OCI-LY1 (cell line): ENCODE results near the gene KRT10.

Experiments
- H2AFZ ChIP-seq: fragments of 200-600 bp; sonication (generic), shearing (Covaris generic); 2 replicates; pipeline ENCODE4 v1.6.0; 2014; ENCODE audit warnings: antibody characterized with exemption, mild to moderate bottlenecking, low read length
- H3F3A ChIP-seq: fragments of 200-600 bp; sonication (generic), shearing (Covaris generic); 2 replicates; pipeline ENCODE4 v1.6.0; 2014; ENCODE audit warnings: mild to moderate bottlenecking, antibody characterized with exemption, low read length, moderate library complexity; ENCODE audit not compliant: insufficient read depth
- H3K27ac ChIP-seq: fragments of 200-600 bp; sonication (generic); 2 replicates; pipeline ENCODE4 v1.5.1; 2014; ENCODE audit warnings: low read length, mixed run types, mild to moderate bottlenecking, low read depth; ENCODE audit not compliant: poor library complexity, severe bottlenecking
- H3K27me3 ChIP-seq: fragments of 200-600 bp; sonication (generic); 2 replicates; pipeline ENCODE4 v1.6.0; 2014; ENCODE audit warnings: antibody characterized with exemption, mild to moderate bottlenecking, low read length, moderate library complexity; ENCODE audit not compliant: insufficient read depth
- H3K36me3 ChIP-seq: fragments of 200-600 bp; sonication (generic); 2 replicates; pipeline ENCODE4 v1.6.1; 2014; ENCODE audit warnings: mild to moderate bottlenecking, antibody characterized with exemption, low read length, moderate library complexity, mixed read lengths; ENCODE audit not compliant: insufficient read depth
- H3K4me1 ChIP-seq: fragments of 200-600 bp; sonication (generic); 2 replicates; pipeline ENCODE4 v1.5.1; 2014; ENCODE audit warnings: mild to moderate bottlenecking, low read length, moderate library complexity; ENCODE audit not compliant: insufficient read depth, severe bottlenecking
- H3K4me2 ChIP-seq: fragments of 200-600 bp; sonication (generic), shearing (Covaris generic); 2 replicates; pipeline ENCODE4 v1.6.1; 2014; ENCODE audit warnings: low read length
- H3K4me3 ChIP-seq: fragments of 200-600 bp; sonication (generic); 2 replicates; pipeline ENCODE4 v1.5.1; 2014; ENCODE audit warnings: low read length, low read depth, mild to moderate bottlenecking, mixed read lengths; ENCODE audit not compliant: poor library complexity, severe bottlenecking
- H3K79me2 ChIP-seq: fragments of 200-600 bp; shearing (Covaris generic); 2 replicates; pipeline ENCODE4 v1.6.1; 2016; ENCODE audit warnings: mixed run types, low read length, mixed read lengths; ENCODE audit not compliant: insufficient read depth
- H3K9ac ChIP-seq: fragments of 200-600 bp; sonication (generic), shearing (Covaris generic); 2 replicates; pipeline ENCODE4 v1.6.1; 2014; ENCODE audit warnings: mild to moderate bottlenecking, low read length, mixed read lengths
- H3K9me2 ChIP-seq: fragments of 200-600 bp; sonication (generic), shearing (Covaris generic); 2 replicates; pipeline ENCODE4 v1.6.1; 2014; ENCODE audit warnings: low read depth, mild to moderate bottlenecking, low read length, mixed read lengths
- H3K9me3 ChIP-seq: fragments of 200-600 bp; shearing (Covaris generic); 2 replicates; pipeline ENCODE4 v1.6.1; 2014; ENCODE audit warnings: low read length, mixed read lengths
- H4K20me1 ChIP-seq: fragments of 200-600 bp; sonication (generic), shearing (Covaris generic); 2 replicates; pipeline ENCODE4 v1.6.0; 2016; ENCODE audit warnings: mild to moderate bottlenecking, low read length; ENCODE audit not compliant: insufficient read depth
- EZH2 ChIP-seq: fragments of 200-600 bp; sonication (generic), shearing (Covaris generic); IDR thresholded peaks from 2 replicates; pipeline ENCODE4 v1.8.0; 2017; ENCODE audit warnings: borderline replicate concordance, mixed run types, mild to moderate bottlenecking, antibody characterized with exemption, low read length, moderate library complexity, mixed read lengths
- TF ChIP-seq, protein P1 (sequence below): fragments of 200-600 bp; sonication (generic), shearing (Covaris generic); IDR thresholded peaks from 2 replicates; pipeline ENCODE4 v1.5.1; 2017; ENCODE audit warnings: mild to moderate bottlenecking, antibody characterized with exemption, low read length, moderate library complexity, mixed read lengths

Gene KRT10

GRCh38 chr17:40836020-40836419, 13.6 kb upstream of the KRT10 start:
- Histone ChIP-seq H3K27me3 (no peaks in the 10 kb centered on the region), H3F3A (no peaks in the 10 kb centered on the region)

DNA sequence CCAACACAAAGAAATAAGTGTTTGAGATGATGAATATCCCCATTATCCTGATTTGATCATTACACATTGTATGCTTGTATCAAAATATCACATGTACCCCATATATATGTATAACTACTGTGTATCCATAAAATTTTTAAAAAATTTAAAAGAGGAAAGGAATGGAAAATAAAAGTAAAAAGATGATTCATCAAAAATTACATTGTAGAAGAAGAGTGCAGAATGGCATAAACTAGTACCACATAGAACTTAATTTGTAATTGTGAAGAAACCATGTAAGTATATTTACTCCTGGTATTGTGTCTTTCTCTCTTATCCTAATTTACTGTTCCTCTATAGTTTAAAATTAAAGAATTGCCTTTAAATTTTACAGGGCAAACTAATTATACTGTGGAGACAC, 11.5 kb upstream of the KRT10 start:
- Histone ChIP-seq H3K9ac (no peak overlapping the region), H2AFZ (no peak overlapping the region), H3K4me3 (no peak overlapping the region), H3K27ac (no peak overlapping the region), H3K4me2 (no peak overlapping the region), H3F3A (no peaks in the 10 kb centered on the region), H3K79me2 (no peaks in the 10 kb centered on the region), H3K9me2 (no peaks in the 10 kb centered on the region), H3K4me1 (no peaks in the 10 kb centered on the region), H4K20me1 (no peaks in the 10 kb centered on the region), H3K36me3 (0 out of 2 replicates have a peak, but pooled peaks cover 4% of the 10 kb centered on the region), H3K27me3 (no peaks in the 10 kb centered on the region), H3K9me3 (no peaks in the 10 kb centered on the region)
- TF ChIP-seq, protein P1, sequence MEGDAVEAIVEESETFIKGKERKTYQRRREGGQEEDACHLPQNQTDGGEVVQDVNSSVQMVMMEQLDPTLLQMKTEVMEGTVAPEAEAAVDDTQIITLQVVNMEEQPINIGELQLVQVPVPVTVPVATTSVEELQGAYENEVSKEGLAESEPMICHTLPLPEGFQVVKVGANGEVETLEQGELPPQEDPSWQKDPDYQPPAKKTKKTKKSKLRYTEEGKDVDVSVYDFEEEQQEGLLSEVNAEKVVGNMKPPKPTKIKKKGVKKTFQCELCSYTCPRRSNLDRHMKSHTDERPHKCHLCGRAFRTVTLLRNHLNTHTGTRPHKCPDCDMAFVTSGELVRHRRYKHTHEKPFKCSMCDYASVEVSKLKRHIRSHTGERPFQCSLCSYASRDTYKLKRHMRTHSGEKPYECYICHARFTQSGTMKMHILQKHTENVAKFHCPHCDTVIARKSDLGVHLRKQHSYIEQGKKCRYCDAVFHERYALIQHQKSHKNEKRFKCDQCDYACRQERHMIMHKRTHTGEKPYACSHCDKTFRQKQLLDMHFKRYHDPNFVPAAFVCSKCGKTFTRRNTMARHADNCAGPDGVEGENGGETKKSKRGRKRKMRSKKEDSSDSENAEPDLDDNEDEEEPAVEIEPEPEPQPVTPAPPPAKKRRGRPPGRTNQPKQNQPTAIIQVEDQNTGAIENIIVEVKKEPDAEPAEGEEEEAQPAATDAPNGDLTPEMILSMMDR: no peak
- no peak for TF ChIP-seq EZH2

More at GRCh38 chr17:40836020-40836419, 13.6 kb upstream of the KRT10 start:
- Histone ChIP-seq H3K36me3 (0 out of 2 replicates have a peak, but pooled peaks cover 4% of the 10 kb centered on the region), H3K27ac (no peak overlapping the region), H3K9me2 (no peaks in the 10 kb centered on the region), H3K79me2 (no peaks in the 10 kb centered on the region), H3K9me3 (no peaks in the 10 kb centered on the region), H3K4me1 (no peaks in the 10 kb centered on the region), H4K20me1 (no peaks in the 10 kb centered on the region), H3K9ac (no peak overlapping the region), H3K4me3 (no peak overlapping the region), H2AFZ (no peak overlapping the region), H3K4me2 (no peak overlapping the region)
- no peak for TF ChIP-seq EZH2
- TF ChIP-seq, protein P1: no peak

- H3K36me3 ChIP-seq: 0 out of 2 replicates have a peak, but pooled peaks cover 4% of the 10 kb centered on the region
- no peak overlapping the region for H3K9ac ChIP-seq
- TF ChIP-seq, protein P1: no peak
- no peak for TF ChIP-seq EZH2
- H3K4me1 ChIP-seq: no peaks in the 10 kb centered on the region
- no peaks in the 10 kb centered on the region for H3K9me3 ChIP-seq
- no peak overlapping the region for H3K4me3 ChIP-seq
- no peaks in the 10 kb centered on the region for H3F3A ChIP-seq
- H3K27me3 ChIP-seq: no peaks in the 10 kb centered on the region
- no peaks in the 10 kb centered on the region for H3K79me2 ChIP-seq
- no peaks in the 10 kb centered on the region for H3K9me2 ChIP-seq
- no peaks in the 10 kb centered on the region for H4K20me1 ChIP-seq
- H3K27ac ChIP-seq: no peak overlapping the region
- no peak overlapping the region for H2AFZ ChIP-seq
- H3K4me2 ChIP-seq: no peak overlapping the region
Observed at GRCh38 chr17:40832840-40833239, 10.4 kb upstream of the KRT10 start.
